ENCODE results near the gene HDAC8.
"Not testable (repeated sequence)": the region's sequence is repeated elsewhere in the genome, so short reads cannot be mapped to it uniquely, and the experiment has no call there.

The HDAC8 gene

DNA sequence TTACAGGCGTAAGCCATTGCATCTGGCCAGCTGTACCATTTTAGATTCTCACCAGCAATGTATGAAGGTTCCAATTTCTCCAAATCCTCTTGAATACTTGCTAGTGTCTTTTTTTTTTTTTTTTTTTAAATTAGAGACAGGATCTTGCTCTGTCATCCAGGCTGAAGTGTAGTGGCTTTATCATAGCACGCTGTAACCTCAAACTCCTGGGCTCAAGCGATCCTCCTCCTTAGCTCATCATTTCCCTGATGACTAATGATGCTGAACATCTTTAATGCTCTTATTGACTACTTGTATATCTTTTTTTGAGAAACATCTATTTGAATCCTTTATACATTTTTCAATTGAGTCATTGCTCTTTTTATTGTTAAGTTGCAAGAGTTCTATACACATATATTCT, 40.3 kb downstream of the HDAC8 start:
- no peak for FAIRE-seq

DNA sequence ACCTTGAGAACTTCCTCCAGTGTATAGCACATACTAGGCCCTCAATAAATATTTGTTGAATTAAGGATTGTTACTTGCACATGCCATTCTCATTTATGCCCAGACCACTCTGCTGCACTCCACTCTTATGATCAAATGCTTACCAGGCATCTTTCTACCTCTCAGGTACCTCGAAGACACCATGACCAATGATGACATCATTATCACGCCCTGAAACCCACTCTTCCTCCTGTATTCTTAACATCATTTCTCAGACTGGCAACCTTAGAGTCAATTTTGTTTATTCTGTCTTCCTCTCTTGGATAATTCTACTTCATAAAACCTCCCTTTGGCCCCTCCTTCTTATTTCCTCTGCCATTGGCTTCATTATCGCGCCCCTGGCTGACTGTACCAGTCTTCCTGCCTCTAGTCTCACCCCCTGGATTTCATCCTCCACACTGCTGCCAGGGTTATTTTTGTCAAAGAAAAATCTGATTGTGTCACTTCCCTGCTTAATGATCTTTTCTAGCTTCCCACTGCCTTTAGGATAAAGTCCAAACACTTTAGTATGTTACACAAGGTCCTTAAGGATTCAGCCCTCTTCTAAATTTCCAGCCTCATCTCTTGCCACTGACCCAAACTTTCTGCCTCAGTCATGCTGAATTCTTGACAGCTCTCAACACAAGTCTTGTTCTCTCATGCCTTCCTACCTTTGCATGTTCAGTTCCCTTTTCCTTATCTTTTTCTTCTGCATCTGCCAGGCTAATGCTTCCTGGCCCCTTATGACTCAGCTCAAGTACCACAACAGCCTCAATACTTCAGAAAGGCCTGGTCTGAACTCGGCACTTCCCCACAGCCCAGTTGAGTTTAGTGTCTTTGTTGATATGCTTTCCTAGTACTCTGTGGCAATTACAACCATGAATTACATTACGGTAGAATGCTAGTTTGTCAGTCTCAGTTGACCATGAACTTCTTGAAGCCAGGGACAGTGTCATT, 45.8 kb downstream of the HDAC8 start:
- no peak for FAIRE-seq

DNA sequence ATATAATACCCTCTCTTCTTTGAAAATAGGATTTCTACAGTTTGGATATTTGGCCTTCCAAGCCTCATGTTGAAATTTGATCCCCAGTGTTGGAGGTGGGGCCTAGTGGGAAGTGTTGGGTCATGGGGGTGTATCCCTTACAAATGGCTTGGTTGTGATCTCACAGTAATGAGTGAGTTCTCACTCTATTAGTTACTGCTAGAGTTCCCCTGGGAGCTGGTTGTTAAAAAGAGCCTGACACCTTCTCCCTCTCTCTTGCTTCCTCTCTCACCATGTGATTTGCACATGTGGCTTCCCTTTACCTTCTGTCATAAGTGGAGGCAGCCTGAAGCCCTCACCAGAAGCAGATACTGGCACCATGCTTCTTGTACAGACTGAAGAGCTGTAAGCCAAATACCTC, 73.9 kb downstream of the HDAC8 start:
- no peak for FAIRE-seq

DNA sequence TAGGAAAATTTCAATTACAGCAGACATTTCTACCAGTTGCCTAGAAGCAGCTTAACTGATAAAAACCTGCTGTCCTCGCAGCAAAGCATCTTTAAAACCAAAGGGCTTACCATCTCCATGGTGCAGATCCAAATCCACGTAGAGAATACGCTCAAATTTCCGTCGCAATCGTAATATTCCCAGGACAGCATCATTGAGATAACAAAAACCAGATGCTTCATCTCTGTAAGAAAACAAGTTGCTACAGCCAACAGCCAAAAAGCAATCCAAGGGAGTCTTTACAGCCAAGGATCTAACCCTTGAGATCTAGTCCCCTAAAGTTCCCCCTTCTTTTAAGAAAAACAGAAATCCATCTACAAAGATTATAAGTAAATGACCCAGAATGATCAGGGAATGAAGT, 77.6 kb downstream of the HDAC8 start:
- FAIRE-seq: no peak

DNA sequence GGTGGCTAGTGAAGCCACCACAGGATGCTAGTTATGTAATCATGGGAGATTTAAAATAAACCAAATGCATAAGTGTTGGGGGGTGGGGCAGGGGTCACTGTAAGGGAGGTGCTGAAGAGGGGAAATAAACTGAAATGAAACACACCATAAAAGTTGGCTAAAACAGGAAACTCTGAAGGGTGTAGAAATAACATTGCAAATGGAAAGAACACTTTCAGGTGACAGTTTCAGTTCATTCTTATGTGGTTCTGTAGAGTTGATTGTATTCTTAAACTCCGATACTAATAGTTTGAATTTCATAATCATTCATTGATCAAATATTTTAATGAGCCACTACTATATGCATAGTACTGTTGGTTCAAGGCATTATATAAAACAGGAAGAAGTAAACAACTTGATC, 80.1 kb downstream of the HDAC8 start:
- no peak for FAIRE-seq

DNA sequence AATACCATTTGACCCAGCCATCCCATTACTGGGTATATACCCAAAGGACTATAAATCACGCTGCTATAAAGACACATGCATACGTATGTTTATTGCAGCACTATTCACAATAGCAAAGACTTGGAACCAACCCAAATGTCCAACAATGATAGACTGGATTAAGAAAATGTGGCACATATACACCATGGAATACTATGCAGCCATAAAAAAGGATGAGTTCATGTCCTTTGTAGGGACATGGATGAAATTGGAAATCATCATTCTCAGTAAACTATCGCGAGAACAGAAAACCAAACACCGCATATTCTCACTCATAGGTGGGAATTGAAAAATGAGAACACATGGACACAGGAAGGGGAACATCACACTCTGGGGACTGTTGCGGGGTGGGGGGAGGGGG, 82.4 kb downstream of the HDAC8 start:
- not testable (repeated sequence) for FAIRE-seq

DNA sequence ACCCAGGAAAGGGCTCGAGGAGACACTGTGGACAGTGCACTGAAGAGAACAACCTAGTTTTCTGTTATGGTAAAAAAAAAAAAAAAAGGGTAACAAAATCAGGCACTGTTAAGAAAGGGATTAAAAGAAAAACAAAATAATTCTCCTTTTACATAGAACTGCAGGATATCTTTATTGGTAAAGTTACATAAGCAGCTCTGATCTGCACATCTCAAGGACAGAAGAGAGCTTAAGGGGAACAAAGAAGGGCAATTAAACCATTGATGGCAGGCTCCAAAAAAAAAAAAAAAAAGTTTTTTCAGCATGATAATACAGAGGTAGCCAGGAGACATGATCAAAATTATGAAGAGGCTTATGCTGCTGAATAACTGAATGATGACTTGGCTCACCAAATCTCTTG, 85.0 kb downstream of the HDAC8 start:
- no peak for FAIRE-seq

DNA sequence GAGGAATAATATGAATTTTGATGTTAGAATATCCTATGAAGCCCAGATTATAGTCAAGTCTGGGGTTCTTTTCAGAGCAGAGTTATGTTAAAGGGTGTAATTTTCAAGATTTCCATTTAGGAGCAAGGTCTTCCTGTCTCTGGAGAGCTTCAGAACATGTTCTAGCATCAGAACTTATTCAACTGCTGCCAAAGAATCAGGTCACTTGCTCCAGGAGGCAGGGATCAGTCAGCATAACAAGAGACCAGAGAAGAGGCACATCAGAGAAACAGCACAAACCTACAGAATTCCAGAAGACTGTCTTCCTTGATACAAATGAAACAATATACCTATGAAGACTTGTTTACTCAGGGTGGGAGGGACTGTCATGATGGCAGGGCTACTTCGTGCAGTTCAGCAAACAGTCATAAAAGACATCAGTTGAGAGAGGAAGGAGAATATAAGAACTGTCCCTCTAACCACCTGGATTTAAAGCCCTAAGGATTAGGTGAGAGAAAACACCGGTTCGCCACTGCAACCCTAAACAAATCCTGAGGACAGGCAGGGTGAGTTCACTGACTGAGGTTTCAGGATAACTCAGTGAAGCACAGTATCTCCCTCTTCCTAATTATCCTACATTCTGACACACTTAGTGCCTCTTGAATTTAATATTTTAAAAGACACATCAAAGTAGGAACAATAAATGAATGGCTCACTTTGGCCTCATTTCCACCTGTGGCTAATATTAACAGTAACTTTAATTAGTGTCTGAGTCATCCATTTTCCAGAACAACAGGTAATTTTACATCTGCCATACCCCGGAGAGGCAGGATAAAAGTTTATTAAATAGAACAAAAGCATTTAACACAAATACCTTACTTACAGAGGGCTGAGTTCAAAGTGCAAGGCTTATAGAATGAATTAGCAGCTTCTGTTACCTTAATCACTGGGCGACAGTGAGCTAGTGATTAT, 93.0 kb downstream of the HDAC8 start:
- no peak for FAIRE-seq

DNA sequence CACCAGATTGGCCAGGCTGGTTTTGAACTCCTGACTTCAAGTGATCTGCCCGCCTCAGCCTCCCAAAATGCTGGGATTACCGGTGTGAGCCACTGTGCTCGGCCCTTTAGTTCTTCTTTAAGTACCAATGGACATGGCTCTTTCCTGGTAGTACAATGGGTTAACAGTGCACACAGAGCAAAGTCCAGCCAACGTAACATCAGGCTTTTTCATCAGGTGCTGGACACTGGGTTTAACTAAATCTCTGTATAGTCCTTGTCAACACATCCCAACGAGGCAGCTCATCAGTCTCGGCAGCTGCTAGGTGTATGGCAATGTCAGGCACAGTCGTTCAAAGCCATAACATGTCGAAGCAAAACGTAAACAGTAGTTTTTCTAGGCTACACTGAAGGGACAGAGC, 93.8 kb downstream of the HDAC8 start:
- no peak for FAIRE-seq

DNA sequence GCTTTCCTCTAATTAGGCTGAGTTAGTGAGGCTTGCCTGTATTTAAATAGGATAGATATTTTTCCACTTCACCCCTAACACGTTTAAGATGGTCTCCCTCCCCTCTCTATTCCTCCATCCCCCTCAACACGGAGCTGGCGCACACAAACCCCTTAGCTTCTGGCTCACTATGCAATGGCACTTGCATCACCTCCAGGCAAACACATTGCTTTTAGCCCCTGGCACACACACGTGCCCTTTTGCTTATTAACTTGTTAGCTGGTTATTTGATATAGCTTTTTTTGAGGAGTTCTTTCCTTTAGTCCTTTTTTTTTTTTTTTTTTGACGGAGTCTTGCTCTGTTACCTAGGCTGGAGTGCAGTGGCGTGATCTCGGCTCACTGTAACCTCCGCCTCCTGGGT, 94.3 kb downstream of the HDAC8 start:
- no peak for FAIRE-seq

DNA sequence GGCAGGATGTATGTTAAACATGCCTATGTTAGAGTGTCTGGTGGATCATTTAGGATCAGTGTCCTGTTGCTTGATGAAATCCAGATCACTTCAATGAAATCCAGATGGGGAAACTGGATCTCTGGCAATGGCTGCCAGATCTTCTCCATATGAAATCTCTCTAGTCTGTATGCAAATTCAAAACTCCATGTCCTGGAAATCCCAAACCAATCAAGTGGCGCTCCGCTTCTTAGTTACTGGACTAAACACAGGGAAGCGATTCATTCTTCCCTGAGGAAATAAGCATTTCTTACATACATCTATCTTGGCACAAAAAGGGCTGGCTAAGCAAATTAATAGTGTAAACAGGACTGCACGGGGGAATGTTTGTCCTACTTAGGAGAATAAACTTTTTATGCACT, 94.9 kb downstream of the HDAC8 start:
- FAIRE-seq: no peak

DNA sequence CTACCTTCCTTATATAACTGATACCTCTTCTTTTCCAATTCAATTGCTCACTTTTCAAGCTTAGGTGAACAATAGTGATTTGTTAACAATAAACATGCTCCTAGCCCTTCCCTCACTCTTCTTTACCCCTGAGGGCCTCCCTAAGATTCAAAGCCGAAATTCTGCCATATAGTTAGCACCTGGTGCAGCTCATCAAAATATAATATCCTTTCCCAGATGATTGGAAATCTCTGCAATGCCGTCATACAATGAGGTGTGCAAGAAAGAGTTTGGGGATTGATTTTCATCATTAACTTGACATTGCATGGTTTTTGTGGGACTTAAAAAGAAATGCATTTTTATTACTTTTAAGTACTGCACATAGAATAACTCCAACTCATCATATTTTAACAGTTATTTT, 95.3 kb downstream of the HDAC8 start:
- FAIRE-seq: no peak

DNA sequence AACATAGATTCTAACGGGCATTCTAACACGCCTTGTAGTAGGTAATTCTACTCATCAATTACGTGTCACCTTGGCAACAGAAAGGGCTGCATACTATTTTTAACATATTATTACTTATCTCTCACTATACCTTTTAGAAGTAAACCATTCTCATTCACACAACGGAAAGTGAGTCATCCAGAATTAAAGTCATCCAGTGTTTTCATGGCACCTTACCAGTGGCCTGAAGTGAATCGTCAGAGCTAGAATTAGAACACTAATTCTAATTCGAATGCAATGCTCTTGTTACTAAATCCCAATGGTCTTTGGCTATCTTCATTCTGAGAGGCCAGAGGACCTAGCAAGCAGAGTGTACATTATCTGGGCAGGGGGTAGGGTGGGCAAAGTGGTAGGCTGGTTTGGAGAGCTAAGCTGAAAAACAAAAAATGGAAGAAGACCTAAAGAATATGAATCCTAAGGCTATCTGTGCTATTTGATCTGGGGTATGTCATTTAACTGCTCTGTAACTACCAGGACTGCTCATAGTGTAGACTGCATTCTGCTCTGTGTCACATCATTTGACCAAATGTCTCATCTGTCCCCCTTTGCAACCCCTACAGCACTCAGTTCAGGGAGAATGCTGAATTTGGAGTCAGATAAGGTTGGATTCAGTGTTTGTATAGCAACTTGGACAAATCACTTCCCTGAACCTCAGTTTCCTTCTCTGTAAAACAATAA, 96.5 kb downstream of the HDAC8 start:
- no peak for FAIRE-seq

DNA sequence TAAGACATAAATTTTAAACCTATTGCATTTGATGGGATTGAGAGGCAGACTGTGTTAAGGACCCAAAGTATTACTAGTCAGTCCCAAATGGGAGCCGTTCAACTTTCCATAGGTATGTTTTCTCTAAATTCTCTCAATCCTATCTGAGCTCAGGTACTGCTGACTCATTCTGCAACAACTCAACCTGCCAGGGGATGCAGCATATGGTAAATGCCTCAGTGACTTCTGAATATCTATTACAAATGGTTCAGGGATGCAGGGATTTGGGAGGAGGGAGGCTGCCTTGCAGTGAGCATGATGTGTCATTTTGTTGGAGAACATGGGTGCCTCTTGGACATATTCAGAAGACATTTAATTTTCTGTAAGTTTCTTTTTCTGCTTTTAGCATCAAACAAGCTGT, 97.3 kb downstream of the HDAC8 start:
- no peak for FAIRE-seq

DNA sequence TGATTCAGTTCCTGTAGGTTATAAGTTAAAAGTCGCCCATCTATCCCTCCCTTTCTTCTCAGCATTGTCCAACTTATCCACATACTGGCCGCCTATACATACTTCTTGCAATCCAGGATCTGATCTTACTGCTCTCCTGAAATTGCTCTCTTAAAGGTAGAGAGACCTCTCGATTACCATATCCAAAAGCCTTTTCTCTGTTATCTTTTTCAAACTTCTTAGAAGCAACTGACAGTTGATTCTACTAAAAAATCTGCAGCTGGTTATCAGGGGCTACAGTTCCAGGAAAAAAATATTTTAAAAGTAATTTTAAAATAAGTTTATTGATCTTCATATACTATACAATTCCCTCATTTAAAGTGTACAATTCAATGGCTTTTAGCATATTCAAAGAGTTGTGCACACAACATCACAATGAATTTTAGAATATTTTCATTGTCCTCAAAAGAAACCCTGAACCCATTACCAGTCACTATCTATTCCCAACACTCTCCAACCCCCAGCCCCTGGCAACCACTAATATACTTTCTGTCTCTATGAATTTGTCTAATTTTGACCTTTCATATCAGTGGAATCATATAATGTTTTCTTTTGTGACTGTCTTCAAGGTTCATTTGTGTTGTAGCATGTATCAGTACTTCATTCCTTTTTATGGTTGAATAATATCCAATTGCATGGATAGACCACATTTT, 102.0 kb downstream of the HDAC8 start:
- no peak for FAIRE-seq

DNA sequence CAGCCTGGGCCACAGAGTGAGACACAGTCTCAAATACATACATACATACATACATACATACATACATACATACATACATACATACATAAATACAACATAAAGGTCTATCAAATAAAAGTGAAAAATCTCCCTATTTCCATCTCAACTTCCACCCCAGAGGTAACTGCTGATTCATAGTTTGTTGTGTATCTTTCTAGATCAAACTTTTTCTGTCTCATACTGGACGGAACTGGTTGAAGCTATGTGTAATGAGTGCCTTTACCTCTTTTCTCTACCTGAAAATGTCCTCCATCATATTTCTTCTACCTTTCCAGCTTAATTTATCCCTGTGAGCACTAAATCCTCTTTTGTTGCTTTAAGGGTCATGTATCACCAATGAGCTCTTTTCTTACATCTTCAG, 102.5 kb downstream of the HDAC8 start:
- FAIRE-seq: no peak

DNA sequence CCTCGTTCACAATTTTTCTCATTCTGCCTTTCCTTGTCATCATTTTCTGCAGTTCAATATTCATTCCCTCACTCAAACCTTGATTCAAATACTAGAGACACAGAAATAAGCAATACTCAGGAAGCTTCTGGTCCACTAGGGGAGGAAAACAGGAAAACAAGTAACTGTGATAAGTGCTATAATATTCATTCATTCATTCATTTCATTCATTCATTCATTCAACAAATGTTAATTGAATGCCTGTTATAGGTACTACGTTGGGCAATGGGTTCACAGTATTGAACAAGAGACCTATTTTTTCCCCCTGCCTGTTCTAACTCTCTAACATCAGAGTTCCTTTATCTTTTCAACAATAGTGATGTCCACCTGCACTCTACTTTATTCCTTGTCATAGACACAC, 104.0 kb downstream of the HDAC8 start:
- no peak for FAIRE-seq

DNA sequence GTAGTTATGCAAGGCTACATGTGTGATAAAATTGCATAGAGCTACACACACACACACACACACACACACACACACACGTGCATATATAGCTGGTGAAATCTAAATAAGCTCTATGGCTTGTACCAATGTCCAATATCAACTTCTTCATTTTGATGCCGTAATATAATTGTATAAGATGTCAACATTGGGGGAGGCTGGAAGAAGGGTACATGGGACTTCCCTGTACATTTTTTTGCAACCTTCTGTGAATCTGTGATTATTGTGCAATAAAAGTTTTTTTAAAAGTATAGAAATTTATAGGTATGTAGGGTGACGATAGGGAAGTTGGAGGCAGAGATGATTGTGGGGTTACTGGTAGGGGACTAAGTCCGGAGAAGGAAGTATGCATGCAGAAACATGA, 105.5 kb downstream of the HDAC8 start:
- no peak for FAIRE-seq

DNA sequence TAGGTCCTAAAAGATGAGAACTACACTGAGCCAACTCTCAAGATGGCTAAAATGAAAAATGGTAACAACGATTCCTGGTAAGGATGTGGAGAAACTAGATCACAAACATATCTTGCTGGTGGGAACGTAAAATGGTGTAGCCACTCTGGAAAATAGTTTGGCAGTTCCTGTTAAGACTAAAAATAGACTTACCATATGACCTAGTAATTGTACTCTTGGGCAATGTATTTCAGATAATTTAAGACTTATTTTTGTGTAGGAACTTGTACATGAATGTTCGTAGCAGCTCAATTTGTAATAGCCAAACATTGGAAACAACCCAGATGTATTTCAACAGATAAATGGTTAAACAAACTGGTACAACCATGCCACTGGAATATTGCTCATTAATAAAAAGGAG, 106.2 kb downstream of the HDAC8 start:
- no peak for FAIRE-seq

DNA sequence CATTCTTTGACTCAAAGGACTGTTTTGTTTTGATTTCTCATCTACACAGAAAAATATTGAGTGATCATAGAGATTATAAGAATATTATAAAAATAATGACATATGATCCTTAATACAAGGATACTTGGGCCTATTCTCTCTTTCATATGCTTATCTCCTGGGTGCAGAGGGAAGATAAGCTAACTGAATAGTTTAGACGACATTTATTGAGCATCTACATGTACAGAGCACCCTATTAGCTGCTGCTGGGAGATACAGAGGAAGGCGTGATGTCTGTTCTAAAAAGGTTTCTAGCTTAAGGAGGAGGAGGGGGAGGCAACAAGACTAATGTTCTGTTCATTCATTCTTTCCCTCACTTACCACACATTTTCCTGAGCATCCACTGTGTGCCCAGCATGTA, 106.8 kb downstream of the HDAC8 start:
- FAIRE-seq: no peak

DNA sequence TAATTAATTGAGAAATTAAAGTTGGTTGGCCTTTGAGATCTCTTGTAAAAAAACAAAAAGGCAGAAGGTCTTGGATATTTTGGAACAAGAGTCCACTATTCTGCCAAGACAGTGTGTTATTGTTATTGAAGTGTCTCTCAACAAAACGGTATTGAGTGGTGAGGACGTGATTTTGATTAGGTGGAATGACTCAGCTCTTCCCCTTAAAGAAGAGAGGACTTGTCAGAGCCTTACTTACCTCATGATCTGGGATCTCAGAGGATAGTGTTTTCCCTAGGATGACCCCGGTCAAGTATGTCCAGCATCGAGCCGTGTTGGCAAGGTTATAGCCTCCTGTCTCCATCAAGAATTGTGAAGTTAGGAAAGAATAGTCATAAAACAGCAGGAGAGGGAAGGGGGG, 110.9 kb downstream of the HDAC8 start:
- no peak for FAIRE-seq

DNA sequence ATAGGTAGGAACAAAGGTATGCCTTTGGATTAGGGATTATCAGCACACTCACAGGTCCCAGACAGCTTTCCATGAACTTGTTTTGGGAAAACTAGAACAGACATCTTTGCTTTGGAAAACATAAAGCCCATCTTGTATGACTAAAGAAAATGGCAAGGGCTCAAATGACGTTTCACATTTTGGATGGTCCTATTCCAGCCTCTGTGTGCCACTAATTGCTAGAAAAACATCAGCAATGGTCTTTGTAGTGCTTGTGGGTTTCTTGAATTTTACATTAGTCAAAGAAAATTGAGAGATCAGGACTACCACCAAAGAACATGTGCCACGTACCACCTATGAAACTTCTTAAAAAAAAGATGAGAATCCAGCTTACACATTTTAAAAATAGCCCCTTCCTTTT, 111.4 kb downstream of the HDAC8 start:
- FAIRE-seq: no peak

DNA sequence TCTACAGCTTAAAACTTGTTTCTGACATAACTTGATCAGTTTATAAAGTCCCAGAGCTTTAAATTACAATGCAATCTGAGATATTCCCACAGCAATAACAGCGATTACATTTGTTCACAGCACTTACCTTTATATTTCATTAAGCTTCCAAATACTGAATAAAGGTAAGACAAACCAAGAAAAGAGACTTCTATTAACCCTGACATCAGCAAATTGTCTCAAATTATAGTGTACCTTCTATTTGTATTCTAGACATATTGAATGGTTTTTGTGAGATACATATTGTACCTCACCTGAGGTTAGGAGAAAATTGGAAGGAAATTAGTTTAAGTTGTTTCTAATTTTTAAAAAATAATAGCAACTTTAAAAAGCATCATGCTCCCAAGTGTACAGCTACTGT, 111.9 kb downstream of the HDAC8 start:
- no peak for FAIRE-seq
